HG03354 (cell line): ENCODE results near the gene TMEM184C.

Experiments used
- ATAC-seq: cut with Tn5 transposase; IDR thresholded peaks from one replicate; pipeline ENCODE4 v1.9.1; 2021; ENCODE audit warnings: mild to moderate bottlenecking; ENCODE audit not compliant: unreplicated experiment, poor library complexity, severe bottlenecking

The TMEM184C gene

GRCh38 chr4:147714575-147715401, 97.6 kb downstream of the TMEM184C start:
- ATAC-seq = no peak

- ATAC-seq = peak; percentile 87
These were observed 100.7 kb downstream of the TMEM184C start for GRCh38 chr4:147717878-147718277.
